Brain microvascular endothelial cell (primary cell): ENCODE results near the gene NBDY.
A peak's percentile ranks its signal among the peaks of the same experiment; 100 is the strongest.

ENCODE experiments used
- DNase-seq: peaks from one replicate; pipeline ENCODE4 v3.0.0-alpha.2; 2020
- H3K27ac ChIP-seq: fragments of 250-450 bp; sonication (Bioruptor Pico); 2 replicates; pipeline ENCODE4 v1.5.1; 2020; ENCODE audit warnings: mild to moderate bottlenecking, moderate library complexity
- H3K27me3 ChIP-seq: fragments of 250-450 bp; sonication (Bioruptor Pico); replicated peaks from 2 replicates; pipeline ENCODE4 v1.5.1; 2020; ENCODE audit warnings: mild to moderate bottlenecking
- H3K36me3 ChIP-seq: fragments of 250-450 bp; sonication (Bioruptor Pico); replicated peaks from 2 replicates; pipeline ENCODE4 v1.5.1; 2020; ENCODE audit warnings: mild to moderate bottlenecking
- H3K4me3 ChIP-seq: 2 replicates; pipeline ENCODE4 v1.5.1; 2011; ENCODE audit warnings: low read depth, mild to moderate bottlenecking, control low read depth, low read length, moderate library complexity
- in situ Hi-C: cut with HindIII; loops from 2 replicates; pipeline ENCODE4 v1.10.0; 2017; ENCODE audit warnings: low sequenced_read_pairs, low pct_ligation_motif_present
- TF ChIP-seq, protein P1 (sequence below): IDR thresholded peaks from 2 replicates; pipeline ENCODE4 v1.5.1; 2011; ENCODE audit warnings: low read depth, mild to moderate bottlenecking, moderate library complexity, low read length, control low read depth, inconsistent platforms; ENCODE audit errors: missing control alignments

The NBDY gene

GRCh38 chrX:56798866-56799758, 70.1 kb downstream of the NBDY start:
- Histone ChIP-seq H3K36me3 (no peaks in the 10 kb centered on the region), H3K27ac (no peak overlapping the region), H3K27me3 (no peaks in the 10 kb centered on the region), H3K4me3 (no peak overlapping the region)
- in situ Hi-C loops = no loop called here
- no peak for DNase-seq
- TF ChIP-seq, protein P1, sequence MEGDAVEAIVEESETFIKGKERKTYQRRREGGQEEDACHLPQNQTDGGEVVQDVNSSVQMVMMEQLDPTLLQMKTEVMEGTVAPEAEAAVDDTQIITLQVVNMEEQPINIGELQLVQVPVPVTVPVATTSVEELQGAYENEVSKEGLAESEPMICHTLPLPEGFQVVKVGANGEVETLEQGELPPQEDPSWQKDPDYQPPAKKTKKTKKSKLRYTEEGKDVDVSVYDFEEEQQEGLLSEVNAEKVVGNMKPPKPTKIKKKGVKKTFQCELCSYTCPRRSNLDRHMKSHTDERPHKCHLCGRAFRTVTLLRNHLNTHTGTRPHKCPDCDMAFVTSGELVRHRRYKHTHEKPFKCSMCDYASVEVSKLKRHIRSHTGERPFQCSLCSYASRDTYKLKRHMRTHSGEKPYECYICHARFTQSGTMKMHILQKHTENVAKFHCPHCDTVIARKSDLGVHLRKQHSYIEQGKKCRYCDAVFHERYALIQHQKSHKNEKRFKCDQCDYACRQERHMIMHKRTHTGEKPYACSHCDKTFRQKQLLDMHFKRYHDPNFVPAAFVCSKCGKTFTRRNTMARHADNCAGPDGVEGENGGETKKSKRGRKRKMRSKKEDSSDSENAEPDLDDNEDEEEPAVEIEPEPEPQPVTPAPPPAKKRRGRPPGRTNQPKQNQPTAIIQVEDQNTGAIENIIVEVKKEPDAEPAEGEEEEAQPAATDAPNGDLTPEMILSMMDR = no peak

DNA sequence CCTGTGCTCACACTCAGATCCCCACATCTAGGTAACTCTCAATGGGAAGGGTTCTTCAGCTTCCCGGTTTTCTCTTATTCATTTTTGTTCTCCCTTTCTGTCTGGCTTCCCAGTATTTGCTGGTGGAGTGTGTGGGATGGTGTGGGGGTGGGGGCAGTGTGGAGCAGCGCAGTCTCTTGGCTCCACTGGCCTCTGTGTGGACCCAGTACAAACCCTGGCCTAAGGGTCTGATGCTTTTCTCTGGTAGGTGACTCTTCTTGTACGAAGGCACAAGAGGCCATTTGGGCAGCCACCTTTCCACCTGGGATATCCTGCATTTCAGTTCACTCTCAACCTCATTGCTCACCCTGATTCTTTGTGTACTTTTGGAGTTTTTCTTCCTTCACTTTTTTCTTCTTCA, 71.3 kb downstream of the NBDY start:
- Histone ChIP-seq H3K27me3 (no peaks in the 10 kb centered on the region), H3K36me3 (no peaks in the 10 kb centered on the region), H3K27ac (no peak overlapping the region), H3K4me3 (no peak overlapping the region)
- TF ChIP-seq, protein P1 = no peak
- in situ Hi-C loops = no loop called here
- no peak for DNase-seq

DNA sequence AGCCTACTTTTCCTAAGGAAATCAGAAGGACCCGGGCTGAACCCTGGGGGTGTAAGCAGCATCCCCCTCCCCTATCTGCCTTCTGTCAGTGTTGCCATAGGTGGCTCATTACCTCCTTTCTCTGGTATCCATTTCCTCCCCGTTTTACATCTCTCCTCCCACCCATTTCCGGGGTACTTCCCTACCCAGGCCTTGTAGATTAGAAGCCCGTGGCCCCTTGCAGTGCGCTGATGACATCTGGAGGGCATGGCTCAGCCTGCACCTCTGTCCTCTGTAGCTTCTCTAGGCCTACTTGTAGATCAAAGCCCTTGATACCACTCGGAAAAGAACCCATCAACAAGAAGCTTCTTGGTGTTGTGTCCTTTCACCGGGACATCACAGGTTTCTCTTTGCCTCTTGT, 71.8 kb downstream of the NBDY start:
- in situ Hi-C loops = no loop called here
- Histone ChIP-seq H3K36me3 (no peaks in the 10 kb centered on the region), H3K27ac (no peak overlapping the region), H3K4me3 (no peak overlapping the region), H3K27me3 (no peaks in the 10 kb centered on the region)
- TF ChIP-seq, protein P1 = no peak
- DNase-seq = no peak

GRCh38 chrX:56802428-56802827, 73.4 kb downstream of the NBDY start:
- in situ Hi-C loops = no loop called here
- Histone ChIP-seq H3K36me3 (no peaks in the 10 kb centered on the region), H3K27me3 (no peaks in the 10 kb centered on the region), H3K4me3 (no peak overlapping the region), H3K27ac (no peak overlapping the region)
- TF ChIP-seq, protein P1 = no peak
- DNase-seq = no peak

DNA sequence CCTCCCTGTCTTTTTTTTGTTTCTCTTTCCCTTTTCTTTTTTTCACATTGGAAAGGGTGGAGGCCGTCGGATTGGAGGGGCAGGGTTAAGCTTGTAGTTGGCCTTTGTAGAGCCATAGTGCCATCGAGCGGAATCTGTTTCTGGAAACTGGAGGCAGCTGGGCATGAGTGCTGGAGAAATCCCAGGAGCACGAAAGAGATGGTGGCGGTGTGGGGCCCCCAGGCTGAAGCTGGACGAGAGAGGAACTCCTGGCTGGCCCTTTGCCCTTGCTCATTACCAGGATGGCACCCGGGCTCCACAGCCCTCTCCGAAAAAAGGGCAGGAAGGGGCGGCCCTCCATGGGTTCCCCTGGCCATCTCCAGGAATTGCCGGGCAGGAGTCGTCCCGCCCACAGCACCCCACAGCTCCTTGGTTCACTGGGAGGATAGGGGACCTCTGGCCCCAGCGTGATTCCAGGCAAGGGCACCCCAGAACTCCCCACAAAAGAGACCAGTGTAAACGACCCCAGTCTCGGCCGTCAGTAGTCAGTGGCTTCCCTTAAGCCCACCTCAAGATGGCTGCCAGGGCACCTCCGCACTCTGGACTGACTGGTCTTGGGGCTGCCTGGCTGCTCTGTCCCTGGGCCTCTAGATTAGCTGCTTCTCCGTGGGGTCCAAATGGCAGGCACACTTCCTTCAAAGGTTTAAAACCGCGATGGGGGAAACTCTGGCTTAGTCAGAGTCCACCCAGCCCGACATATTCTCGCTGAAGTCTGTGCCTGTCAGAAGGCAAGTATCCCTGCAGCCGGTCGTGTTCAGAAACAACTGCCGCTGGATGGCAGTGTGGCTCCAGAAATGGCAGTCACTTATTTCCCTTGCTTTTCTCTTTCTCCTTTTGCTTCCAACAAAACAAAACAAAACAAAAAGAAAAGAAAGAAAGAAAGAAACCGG, 74.1 kb downstream of the NBDY start:
- Histone ChIP-seq H3K4me3 (peak overlapping the region; percentile 18), H3K27me3 (no peaks in the 10 kb centered on the region), H3K36me3 (no peaks in the 10 kb centered on the region), H3K27ac (no peak overlapping the region)
- DNase-seq = peak; percentile 55
- in situ Hi-C loops = no loop called here
- TF ChIP-seq, protein P1 = peak; percentile 69
